Lower lobe of right lung (tissue), 2 donors: ENCODE measurements around the gene DCAF8. TPM values are rescaled to one million over a fixed set of nuclear protein-coding genes. Genes with fewer than 3 reads are reported as not detected.

Source experiments
- ATAC-seq, 2 donors: fragments of 200-7000 bp; cut with Tn5 transposase; one replicate each; pipeline ENCODE4 v1.9.1; 2020 to 2022; ENCODE audit warnings: mild to moderate bottlenecking in 2 of 2, moderate library complexity in 2 of 2
- DNase-seq: peaks from one replicate; pipeline ENCODE4 v3.0.0-alpha.2; 2020
- H3K27ac ChIP-seq: fragments of 200-600 bp; one replicate; pipeline ENCODE4 v1.8.0; 2022
- H3K27me3 ChIP-seq: fragments of 200-600 bp; one replicate; pipeline ENCODE4 v1.8.0; 2022; ENCODE audit warnings: low read depth
- H3K36me3 ChIP-seq: fragments of 200-600 bp; one replicate; pipeline ENCODE4 v1.8.0; 2022; ENCODE audit warnings: mild to moderate bottlenecking
- H3K4me1 ChIP-seq: fragments of 200-600 bp; one replicate; pipeline ENCODE4 v1.8.0; 2022
- H3K4me3 ChIP-seq: fragments of 200-600 bp; one replicate; pipeline ENCODE4 v1.8.0; 2022; ENCODE audit warnings: mild to moderate bottlenecking
- H3K9me3 ChIP-seq: fragments of 200-600 bp; one replicate; pipeline ENCODE4 v1.8.0; 2022
- CTCF ChIP-seq: fragments of 200-600 bp; IDR thresholded peaks from one replicate; pipeline ENCODE4 v1.8.0; 2022; ENCODE audit warnings: antibody characterized with exemption, mild to moderate bottlenecking
- intact Hi-C: fragments of 100-400 bp; cut with DNase I; formaldehyde crosslinking; loops from one replicate; pipeline ENCODE4 v1.11.0; 2022
- total RNA-seq: library from RNA; stranded (reverse); fragmentation: NEBNext Ultra II Directional; extraction: Animal tissue kit (Norgen Biotek cat#: 25700); gene quantifications from one replicate; pipeline ENCODE4 v1.2.1, GENCODE V29; 2021
- donor health status: DM: no; HTN: yes; CAD: no; lungs with severe emphysema.

The DCAF8 gene
- total RNA-seq, 1 donor from 2014 or later: 114 TPM

GRCh38 chr1:160251687-160252526, 10.4 kb downstream of the DCAF8 start:
- peaks cover 23% of the 10 kb centered on the region for H3K36me3 ChIP-seq
- peaks cover 23% of the 10 kb centered on the region for H3K4me1 ChIP-seq
- peak; percentile 73 for TF ChIP-seq CTCF
- H3K27me3 ChIP-seq: no peaks in the 10 kb centered on the region
- ATAC-seq (peak; percentile 92 to 94), DNase-seq (peak; percentile 60)
- H3K9me3 ChIP-seq: no peaks in the 10 kb centered on the region
- peak overlapping the region; percentile 40 for H3K27ac ChIP-seq
- no peak overlapping the region for H3K4me3 ChIP-seq
- intact Hi-C loops: no loop called here

- Histone ChIP-seq H3K4me3 (no peak overlapping the region), H3K36me3 (peaks cover 23% of the 10 kb centered on the region), H3K27me3 (no peaks in the 10 kb centered on the region), H3K4me1 (peaks cover 14% of the 10 kb centered on the region), H3K27ac (peak overlapping the region; percentile 40), H3K9me3 (no peaks in the 10 kb centered on the region)
- TF ChIP-seq CTCF: no peak
- ATAC-seq (no peak), DNase-seq (no peak)
- intact Hi-C loops: no loop called here
Observed at GRCh38 chr1:160251011-160251410, 11.3 kb downstream of the DCAF8 start.

GRCh38 chr1:160247053-160247452, 15.3 kb downstream of the DCAF8 start:
- DNase-seq (no peak), ATAC-seq (no peak)
- H3K27ac ChIP-seq: no peak overlapping the region
- no peaks in the 10 kb centered on the region for H3K9me3 ChIP-seq
- H3K27me3 ChIP-seq: no peaks in the 10 kb centered on the region
- peaks cover 21% of the 10 kb centered on the region for H3K36me3 ChIP-seq
- intact Hi-C loops: no loop called here
- no peak overlapping the region for H3K4me3 ChIP-seq
- no peak for TF ChIP-seq CTCF
- H3K4me1 ChIP-seq: peaks cover 30% of the 10 kb centered on the region

- Histone ChIP-seq H3K9me3 (no peaks in the 10 kb centered on the region), H3K27ac (no peak overlapping the region), H3K4me3 (no peak overlapping the region), H3K27me3 (no peaks in the 10 kb centered on the region), H3K4me1 (peaks cover 18% of the 10 kb centered on the region), H3K36me3 (peaks cover 37% of the 10 kb centered on the region)
- intact Hi-C loops: no loop called here
- DNase-seq: no peak
- no peak for ATAC-seq
- TF ChIP-seq CTCF: no peak
Observed at GRCh38 chr1:160245434-160245833, 16.9 kb downstream of the DCAF8 start.

- no peak for DNase-seq
- no peak for ATAC-seq
- Histone ChIP-seq H3K9me3 (no peaks in the 10 kb centered on the region), H3K27me3 (no peaks in the 10 kb centered on the region), H3K4me3 (no peak overlapping the region), H3K4me1 (peaks cover 18% of the 10 kb centered on the region), H3K36me3 (peaks cover 49% of the 10 kb centered on the region), H3K27ac (no peak overlapping the region)
- TF ChIP-seq CTCF: no peak
- intact Hi-C loops: no loop called here
Observed at GRCh38 chr1:160244209-160244608, 18.1 kb downstream of the DCAF8 start.
